ENCODE data around the gene FAM83E.

- TF ChIP-seq CTCF (IDR thresholded peaks at IDR 0.05; ENCODE audit: insufficient read depth, low read length, poor library complexity, severe bottlenecking) (no peak), EZH2phosphoT487 (conservative IDR thresholded peaks at IDR 0.05; ENCODE audit: low read length) (no peak)
Observed at GRCh38 chr19:48603850-48604249, 11.0 kb downstream of the FAM83E start.
